Skin epidermis (tissue), 12 donors: ENCODE data around the gene CCNB2.
"Not testable (repeated sequence)": the region's sequence is repeated elsewhere in the genome, so short reads cannot be mapped to it uniquely, and the experiment has no call there.

Experiments used
- H3K27ac ChIP-seq, 21 experiments: fragments of 200-600 bp; sonication (generic) in 11 of 21; one replicate each; pipeline ENCODE4 v1.5.0; 2020; ENCODE audit warnings: mild to moderate bottlenecking in 3 of 21, inconsistent platforms in 2 of 21, moderate library complexity in 2 of 21
- H3K4me3 ChIP-seq, 7 experiments: fragments of 200-600 bp; sonication (generic) in 2 of 7; one replicate each; pipeline ENCODE4 v1.5.0; 2020; ENCODE audit warnings: inconsistent platforms in 2 of 7, mild to moderate bottlenecking in 2 of 7, moderate library complexity in 1 of 7

The CCNB2 gene

GRCh38 chr15:59104912-59105732 is at the start of gene CCNB2:
Gene CCNB2, plus strand, starts transcription at chr15:59105146. Its CDS starts 123 bp downstream, at chr15:59105269.
- H3K27ac ChIP-seq: peak within 1 kb of the TSS in 15 of 21 experiments; percentile 35 to 84 (median 59)
- H3K4me3 ChIP-seq: peak within 1 kb of the TSS; percentile 57 to 78 (median 76)

- no peak overlapping the region for H3K27ac ChIP-seq
- H3K4me3 ChIP-seq: no peak overlapping the region
Measured at GRCh38 chr15:59059076-59059597, 45.8 kb upstream of the CCNB2 start.

GRCh38 chr15:59060348-59060747 is 44.6 kb upstream of the CCNB2 start:
- H3K27ac ChIP-seq: no peak overlapping the region

GRCh38 chr15:59063042-59063441 is 41.9 kb upstream of the CCNB2 start:
- no peak overlapping the region for H3K27ac ChIP-seq
- no peak overlapping the region for H3K4me3 ChIP-seq

More at GRCh38 chr15:59060348-59060747, 44.6 kb upstream of the CCNB2 start:
- H3K4me3 ChIP-seq: no peak overlapping the region

GRCh38 chr15:59069430-59069829 is 35.5 kb upstream of the CCNB2 start:
- Histone ChIP-seq H3K27ac (no peak overlapping the region), H3K4me3 (no peak overlapping the region)

GRCh38 chr15:59074607-59075006 is 30.3 kb upstream of the CCNB2 start:
- no peak overlapping the region for H3K4me3 ChIP-seq

GRCh38 chr15:59087731-59088130 is 17.2 kb upstream of the CCNB2 start:
- H3K27ac ChIP-seq: no peak overlapping the region
- no peak overlapping the region for H3K4me3 ChIP-seq

More at GRCh38 chr15:59074607-59075006, 30.3 kb upstream of the CCNB2 start:
- H3K27ac ChIP-seq: no peak overlapping the region

- Histone ChIP-seq H3K4me3 (no peak overlapping the region), H3K27ac (no peak overlapping the region)
Measured at GRCh38 chr15:59094077-59094476, 10.9 kb upstream of the CCNB2 start.

- no peak overlapping the region for H3K4me3 ChIP-seq
- no peak overlapping the region for H3K27ac ChIP-seq
Measured at GRCh38 chr15:59096429-59096828, 8.5 kb upstream of the CCNB2 start.

- Histone ChIP-seq H3K4me3 (no peak overlapping the region), H3K27ac (no peak overlapping the region)
Measured at GRCh38 chr15:59099162-59099685, 5.7 kb upstream of the CCNB2 start.

GRCh38 chr15:59104602-59104911 is 389 bp upstream of the CCNB2 start:
- Histone ChIP-seq H3K27ac (peak overlapping the region in 14 of 21 experiments; percentile 33 to 84 (median 60)), H3K4me3 (peak overlapping the region; percentile 57 to 78 (median 76))

GRCh38 chr15:59105854-59106253 is 908 bp downstream of the CCNB2 start:
- no peak overlapping the region for H3K27ac ChIP-seq
- H3K4me3 ChIP-seq: peak overlapping the region; percentile 57 to 78 (median 76)

GRCh38 chr15:59111251-59111650 is 6.3 kb downstream of the CCNB2 start:
- no peak overlapping the region for H3K27ac ChIP-seq

GRCh38 chr15:59115047-59115446 is 10.1 kb downstream of the CCNB2 start:
- no peak overlapping the region for H3K27ac ChIP-seq
- no peak overlapping the region for H3K4me3 ChIP-seq

More at GRCh38 chr15:59111251-59111650, 6.3 kb downstream of the CCNB2 start:
- H3K4me3 ChIP-seq: no peak overlapping the region

GRCh38 chr15:59116141-59116540 is 11.2 kb downstream of the CCNB2 start:
- H3K4me3 ChIP-seq: no peak overlapping the region
- no peak overlapping the region for H3K27ac ChIP-seq

- Histone ChIP-seq H3K4me3 (no peak overlapping the region), H3K27ac (no peak overlapping the region)
Measured at GRCh38 chr15:59116771-59117170, 11.8 kb downstream of the CCNB2 start.

GRCh38 chr15:59119625-59120024 is 14.7 kb downstream of the CCNB2 start:
- H3K4me3 ChIP-seq: no peak overlapping the region
- no peak overlapping the region for H3K27ac ChIP-seq

GRCh38 chr15:59120937-59121336 is 16.0 kb downstream of the CCNB2 start:
- no peak overlapping the region for H3K27ac ChIP-seq
- H3K4me3 ChIP-seq: no peak overlapping the region

GRCh38 chr15:59124261-59124660 is 19.3 kb downstream of the CCNB2 start:
- H3K4me3 ChIP-seq: no peak overlapping the region
- H3K27ac ChIP-seq: no peak overlapping the region

- not testable (repeated sequence) for H3K27ac ChIP-seq, H3K4me3 ChIP-seq
Measured at GRCh38 chr15:59125683-59126082, 20.7 kb downstream of the CCNB2 start.

- not testable (repeated sequence) for H3K4me3 ChIP-seq, H3K27ac ChIP-seq
Measured at GRCh38 chr15:59127255-59127654, 22.3 kb downstream of the CCNB2 start.
